DMS153 (cell line): Measurements from ENCODE around the gene UGT1A4.
"Not testable (repeated sequence)": the region's sequence is repeated elsewhere in the genome, so short reads cannot be mapped to it uniquely, and the experiment has no call there.

Experiments used
- DNase-seq: peaks from one replicate; lab custom pipeline; 2025; lab: John Stamatoyannopoulos, UW

UGT1A4 gene

DNA sequence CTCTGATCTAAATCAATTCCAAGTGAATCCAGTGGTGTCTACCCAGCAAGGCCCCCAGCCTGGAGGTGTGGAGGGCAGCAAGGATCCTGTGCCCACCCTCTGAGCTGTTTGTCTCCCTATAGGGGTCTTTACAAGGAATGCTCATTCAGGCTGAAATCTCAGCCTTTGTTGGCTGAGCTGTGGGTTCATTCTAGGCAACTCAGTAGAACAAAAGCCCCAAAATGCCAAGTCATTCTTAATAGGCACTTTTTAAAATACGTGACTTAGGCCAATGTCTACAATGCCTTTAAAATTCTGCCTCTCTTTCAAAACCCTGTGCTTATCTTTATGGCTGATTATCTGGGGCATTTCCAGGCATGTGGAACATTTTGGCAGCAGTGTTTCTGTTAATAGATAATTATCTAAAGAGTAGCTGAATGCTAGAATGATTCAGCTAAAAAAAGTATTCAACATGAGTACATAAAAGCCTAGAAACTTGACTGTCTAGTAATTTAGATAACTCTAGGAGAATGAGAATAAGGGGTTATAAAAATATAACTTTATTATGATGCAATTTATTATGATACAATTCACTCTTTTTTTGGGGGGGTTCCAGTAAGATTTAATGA, 18.4 kb upstream of the UGT1A4 start:
- no peak for DNase-seq

DNA sequence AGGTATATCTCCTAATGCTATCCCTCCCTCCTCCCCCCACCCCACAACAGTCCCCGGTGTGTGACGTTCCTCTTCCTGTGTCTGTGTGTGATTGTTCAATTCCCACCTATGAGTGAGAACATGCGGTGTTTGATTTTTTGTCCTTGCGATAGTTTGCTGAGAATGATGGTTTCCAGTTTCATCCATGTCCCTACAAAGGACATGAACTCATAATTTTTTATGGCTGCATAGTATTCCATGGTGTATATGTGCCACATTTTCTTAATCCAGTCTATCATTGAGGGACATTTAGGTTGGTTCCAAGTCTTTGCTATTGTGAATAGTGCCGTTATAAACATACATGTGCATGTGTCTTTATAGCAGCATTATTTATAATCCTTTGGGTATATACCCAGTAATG, 17.7 kb upstream of the UGT1A4 start:
- not testable (repeated sequence) for DNase-seq

DNA sequence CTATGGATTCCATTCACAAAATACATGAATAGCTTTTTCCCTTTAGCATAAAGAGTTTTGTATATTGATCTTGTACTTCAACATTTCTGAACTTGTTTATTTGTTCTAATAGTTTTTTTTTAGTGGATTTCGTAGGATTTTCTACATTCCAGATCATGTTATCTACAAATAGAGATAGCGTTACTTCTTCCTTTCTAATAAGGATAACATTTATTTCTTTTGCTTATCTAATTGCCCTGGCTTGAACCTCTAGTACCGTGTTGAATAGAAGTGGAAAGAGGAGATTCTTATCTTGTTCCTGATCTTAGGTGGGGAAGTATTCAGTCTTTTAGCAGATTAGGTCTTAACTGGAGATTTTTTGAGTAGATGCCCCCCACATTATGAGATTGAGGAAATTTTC, 16.3 kb upstream of the UGT1A4 start:
- no peak for DNase-seq

DNA sequence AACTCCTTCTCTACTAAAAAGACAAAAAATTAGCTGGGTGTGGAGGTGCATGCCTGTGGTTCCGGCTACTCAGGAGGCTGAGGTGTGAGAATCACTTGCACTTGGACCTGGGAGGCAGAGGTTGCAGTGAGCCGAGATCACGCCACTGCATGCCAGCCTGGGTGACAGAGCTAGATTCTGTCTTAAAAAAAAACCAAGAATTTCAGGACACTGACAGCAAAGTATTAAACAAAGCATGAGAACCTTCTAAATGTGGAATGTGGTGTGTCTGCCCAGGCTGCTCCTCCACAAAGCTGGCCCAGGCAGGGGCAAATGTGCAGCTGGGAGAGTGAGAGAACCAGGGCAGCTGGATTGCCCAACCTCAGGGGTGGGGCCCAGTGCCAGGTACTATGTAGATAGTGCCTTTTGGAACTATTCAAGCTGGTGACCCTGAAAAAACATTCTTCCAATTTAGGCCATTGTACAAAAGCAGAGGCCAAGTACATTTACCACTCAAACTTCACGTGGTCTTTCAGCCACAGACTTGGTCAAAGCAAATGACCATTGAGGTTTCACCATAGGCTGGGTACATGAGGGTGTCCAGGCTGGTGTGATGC, 12.5 kb upstream of the UGT1A4 start:
- DNase-seq: no peak

DNA sequence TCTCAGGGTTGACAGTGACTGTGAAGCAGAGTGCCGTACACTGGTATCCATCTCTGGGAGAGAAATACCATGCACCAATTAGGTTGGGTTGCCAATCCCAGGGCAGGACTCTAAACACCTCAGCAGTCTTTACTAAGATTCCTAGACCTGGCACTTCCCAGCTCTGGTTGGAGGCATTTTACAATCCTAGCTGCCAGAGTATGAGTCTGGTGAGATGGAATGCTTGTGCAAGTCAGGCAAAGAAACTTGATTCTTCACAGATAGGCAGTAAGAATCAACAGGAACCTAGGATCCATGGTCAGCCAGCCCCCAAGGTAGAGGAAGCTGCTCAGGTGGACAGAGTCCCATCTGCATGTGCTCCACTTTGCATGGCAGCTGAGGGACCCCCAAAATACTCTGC, 11.8 kb upstream of the UGT1A4 start:
- DNase-seq: no peak

DNA sequence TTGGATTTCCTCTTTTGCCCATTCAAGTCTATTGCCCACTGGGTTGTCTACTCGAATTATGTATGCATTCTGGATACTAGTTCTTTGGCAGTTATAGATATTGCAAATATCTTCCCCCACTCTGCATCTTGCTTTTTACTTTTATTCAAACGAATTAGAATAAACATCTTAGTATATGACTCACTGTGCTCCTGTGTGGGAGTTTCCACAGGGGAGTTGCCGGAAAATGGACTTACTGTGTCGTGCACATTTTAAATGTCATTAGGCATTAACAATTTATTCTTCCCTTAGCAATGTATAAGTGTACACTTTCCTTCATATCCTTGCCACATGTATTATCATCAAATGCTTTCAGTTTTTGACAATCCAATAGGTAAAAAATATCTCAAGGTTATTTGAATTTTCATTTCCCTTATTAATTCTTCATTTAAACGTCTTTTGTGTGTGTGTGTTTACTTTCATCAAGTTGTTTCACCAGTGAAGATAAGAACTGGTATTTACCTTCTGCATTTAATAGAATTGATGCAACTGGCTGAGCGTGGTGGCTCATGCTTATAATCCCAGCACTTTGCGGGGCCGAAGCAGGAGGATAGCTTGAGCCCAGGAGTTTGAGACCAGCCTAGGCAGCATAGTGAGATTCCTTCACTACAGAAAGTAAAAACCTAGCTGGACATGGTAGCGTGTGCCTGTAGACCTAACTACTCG, 10.4 kb upstream of the UGT1A4 start:
- DNase-seq: no peak

DNA sequence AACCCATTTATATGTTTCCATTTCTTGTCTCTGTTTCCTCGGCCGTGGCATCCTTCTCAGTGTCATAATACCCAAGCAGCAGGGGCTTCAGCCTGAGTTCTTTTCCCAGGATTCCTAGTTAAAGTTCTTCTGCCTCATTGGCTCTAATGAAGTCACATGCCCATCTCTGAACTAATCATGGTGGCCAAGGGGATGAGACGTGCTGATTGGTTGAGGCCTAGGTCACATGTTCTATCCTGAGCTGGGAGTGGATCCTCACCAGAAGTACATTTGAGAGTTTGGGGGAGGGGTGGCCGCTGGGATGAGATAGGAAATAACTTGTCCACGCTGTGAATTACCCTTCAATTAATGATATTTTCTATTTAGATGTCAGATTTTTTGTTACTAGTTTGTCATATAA, 9.6 kb upstream of the UGT1A4 start:
- no peak for DNase-seq

DNA sequence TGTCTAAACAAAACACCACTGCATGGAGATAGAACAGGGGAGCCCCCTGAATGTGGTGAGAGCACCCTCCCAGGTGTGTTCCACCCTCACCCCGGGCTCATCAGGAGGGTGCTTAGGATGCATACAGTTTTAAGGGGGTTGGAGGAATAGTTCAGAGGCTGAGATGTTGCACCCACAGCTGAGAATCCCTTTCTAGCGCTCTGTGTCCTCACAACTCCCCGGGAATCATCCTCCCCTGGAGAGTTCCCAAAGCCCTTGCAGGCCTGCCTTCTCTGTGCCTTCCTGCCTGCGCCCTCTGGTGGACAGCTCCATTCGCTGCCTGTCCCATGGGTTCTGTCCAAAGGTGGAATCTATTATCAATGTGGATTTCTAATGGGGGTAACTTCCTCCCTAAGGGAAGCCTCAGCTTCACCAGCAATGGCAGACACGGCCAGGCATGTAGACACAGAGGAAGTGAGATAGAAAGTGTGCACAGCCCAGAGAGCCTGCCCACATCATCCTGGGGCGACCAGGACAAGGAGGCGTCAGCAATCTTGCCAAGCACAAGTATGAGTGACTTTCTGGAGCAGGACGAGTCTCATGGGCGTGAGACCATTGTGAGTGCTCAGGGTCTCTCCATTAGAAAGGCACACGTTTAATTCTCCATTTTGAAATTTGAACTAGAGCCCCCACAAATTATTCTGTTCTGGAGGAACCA, 7.1 kb upstream of the UGT1A4 start:
- peak; percentile 55 for DNase-seq

GRCh38 chr2:233712611-233713261, 5.8 kb upstream of the UGT1A4 start, which contains the start of gene UGT1A5:
TSS of gene UGT1A5 (plus strand) at chr2:233712907. CDS start at chr2:233712992, 85 bp downstream.
- no peak for DNase-seq

- DNase-seq: no peak
Measured at GRCh38 chr2:233713262-233713615, 5.3 kb upstream of the UGT1A4 start.

- no peak for DNase-seq
Measured at GRCh38 chr2:233714121-233714520, 4.4 kb upstream of the UGT1A4 start.

GRCh38 chr2:233728723-233729301, 10.3 kb downstream of the UGT1A4 start, which contains the start of gene UGT1A3:
TSS of gene UGT1A3 (plus strand) at chr2:233729042. CDS start at chr2:233729127, 85 bp downstream.
- no peak for DNase-seq

GRCh38 chr2:233736868-233737653, 18.5 kb downstream of the UGT1A4 start:
- peak; percentile 35 for DNase-seq

DNA sequence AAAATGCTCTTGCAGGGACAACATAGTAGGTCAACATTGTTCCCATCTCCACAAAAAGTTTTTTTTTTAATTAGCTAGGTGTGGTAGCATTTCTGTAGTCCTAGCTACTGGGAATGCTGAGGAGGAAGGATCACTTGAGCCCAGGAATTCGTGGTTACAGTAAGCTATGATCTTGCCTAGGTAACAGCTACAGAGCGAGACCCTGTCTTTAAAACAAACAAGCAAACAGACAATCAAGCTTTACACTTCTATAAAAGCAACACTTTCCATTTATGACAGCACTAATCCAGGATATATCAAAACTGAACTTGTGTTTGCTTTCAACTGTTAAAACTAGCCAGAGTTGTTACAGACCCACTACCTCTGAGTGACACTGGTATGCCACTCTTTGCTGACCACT, 22.3 kb downstream of the UGT1A4 start:
- DNase-seq: no peak

DNA sequence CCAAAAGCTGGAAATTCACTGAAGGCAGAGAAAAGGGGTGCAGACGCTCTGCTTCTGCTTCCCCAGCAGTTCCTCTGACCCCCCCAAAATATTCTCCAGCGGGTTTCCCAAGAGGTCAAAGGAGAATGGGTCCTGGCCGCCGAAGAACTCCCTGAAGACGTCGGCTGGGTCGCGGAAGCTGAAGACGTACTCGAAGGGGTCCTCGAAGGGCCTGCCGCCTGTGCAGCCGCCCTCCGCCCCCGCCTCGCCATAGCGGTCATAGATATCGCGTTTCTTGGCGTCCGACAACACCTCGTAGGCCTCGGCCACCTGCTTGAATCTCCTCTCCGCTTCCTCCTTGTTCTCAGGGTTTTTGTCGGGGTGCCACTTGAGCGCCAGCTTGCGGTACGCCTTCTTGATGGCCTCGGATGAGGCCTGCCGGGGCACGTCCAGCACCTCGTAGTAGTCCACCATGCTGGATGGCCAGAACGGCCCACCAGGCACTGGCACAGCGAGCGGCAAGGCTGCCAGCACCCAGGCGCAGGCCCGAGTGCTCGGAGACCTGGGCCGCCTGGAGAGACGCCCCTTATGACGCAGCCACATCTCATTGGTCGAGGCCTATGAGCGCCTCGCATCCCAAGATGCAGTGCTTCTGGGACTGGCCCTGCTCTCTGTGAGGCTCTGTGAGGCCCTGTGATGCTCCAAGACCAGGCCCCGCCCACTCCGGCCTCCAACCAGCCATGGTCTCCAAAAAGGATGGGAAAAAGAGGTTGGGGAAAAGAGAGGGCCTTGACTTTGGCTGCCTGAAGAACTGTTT, 25.1 kb downstream of the UGT1A4 start:
- no peak for DNase-seq

GRCh38 chr2:233745073-233745755, 26.7 kb downstream of the UGT1A4 start:
- no peak for DNase-seq

DNA sequence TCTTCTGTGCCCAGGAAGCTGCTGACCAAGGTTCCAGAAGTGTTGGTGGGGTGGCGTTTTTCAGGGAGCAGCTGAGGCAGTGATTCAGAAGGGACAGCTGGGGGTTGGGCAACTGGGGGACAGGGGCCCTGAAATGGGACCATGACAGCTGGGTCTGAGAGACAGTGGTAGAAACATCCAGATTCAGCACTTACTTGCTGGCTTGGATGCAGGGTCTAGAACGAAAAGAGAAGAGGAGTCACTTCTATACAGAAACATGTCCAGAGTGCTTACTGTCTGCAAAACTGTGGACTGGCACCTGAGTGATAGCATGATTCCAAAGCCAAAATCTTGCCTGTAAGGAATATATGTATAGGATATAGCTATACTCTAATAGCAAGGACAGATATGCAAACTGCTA, 27.3 kb downstream of the UGT1A4 start:
- DNase-seq: not testable (repeated sequence)

- no peak for DNase-seq
Measured at GRCh38 chr2:233746475-233747282, 28.1 kb downstream of the UGT1A4 start.

DNA sequence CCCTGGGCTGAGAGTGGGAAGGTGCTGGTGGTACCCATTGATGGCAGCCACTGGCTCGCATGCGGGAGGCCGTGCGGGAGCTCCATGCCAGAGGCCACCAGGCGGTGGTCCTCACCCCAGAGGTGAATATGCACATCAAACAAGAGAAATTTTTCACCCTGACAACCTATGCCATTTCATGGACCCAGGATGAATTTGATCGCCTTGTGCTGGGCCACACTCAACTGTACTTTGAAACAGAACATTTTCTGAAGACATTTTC, 28.7 kb downstream of the UGT1A4 start:
- no peak for DNase-seq
